Panc1 (cell line): ENCODE data around the gene SGIP1.

Source experiments
- POLR2AphosphoS5 ChIP-seq: IDR thresholded peaks from 2 replicates; pipeline ENCODE4 v1.6.1; 2012; ENCODE audit warnings: mild to moderate bottlenecking, low read depth, low read length, moderate library complexity
- REST ChIP-seq, 2 experiments: IDR thresholded peaks; 2 replicates each; pipeline ENCODE4 v1.6.1; 2011 to 2012; ENCODE audit warnings: low read depth in 2 of 2, control low read depth in 1 of 2, low read length in 1 of 2, mild to moderate bottlenecking in 1 of 2, moderate library complexity in 1 of 2; ENCODE audit not compliant: insufficient read depth in 1 of 2
- TCF7L2 ChIP-seq: IDR thresholded peaks from 2 replicates; pipeline ENCODE4 v1.6.1; 2011; ENCODE audit warnings: mild to moderate bottlenecking, low read depth, low read length, inconsistent platforms
- TF ChIP-seq, protein P1 (sequence below): fragments of 450-650 bp; IDR thresholded peaks from 2 replicates; pipeline ENCODE4 v1.5.1; 2017; ENCODE audit warnings: mild to moderate bottlenecking

DNA sequence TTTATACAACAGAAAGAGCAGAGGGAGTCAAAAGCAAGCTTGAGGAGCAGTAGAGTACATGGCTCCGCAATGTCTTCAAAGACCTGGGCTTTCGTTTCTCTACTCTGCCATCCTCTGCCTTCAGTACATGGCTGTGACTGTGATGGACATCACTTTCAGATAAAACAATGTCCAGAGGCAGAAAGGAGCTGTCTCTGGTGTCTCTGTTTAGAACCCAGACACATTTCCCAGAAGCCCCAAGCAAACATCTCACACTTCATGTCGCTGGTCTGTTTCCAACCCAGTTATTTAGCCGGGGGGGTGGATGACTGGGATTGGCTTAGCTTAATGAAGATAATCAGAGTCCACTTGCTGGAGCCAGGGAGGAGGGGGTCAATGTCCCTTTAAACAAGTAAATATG lies 25.6 kb downstream of the SGIP1 start:
- TF ChIP-seq, protein P1, sequence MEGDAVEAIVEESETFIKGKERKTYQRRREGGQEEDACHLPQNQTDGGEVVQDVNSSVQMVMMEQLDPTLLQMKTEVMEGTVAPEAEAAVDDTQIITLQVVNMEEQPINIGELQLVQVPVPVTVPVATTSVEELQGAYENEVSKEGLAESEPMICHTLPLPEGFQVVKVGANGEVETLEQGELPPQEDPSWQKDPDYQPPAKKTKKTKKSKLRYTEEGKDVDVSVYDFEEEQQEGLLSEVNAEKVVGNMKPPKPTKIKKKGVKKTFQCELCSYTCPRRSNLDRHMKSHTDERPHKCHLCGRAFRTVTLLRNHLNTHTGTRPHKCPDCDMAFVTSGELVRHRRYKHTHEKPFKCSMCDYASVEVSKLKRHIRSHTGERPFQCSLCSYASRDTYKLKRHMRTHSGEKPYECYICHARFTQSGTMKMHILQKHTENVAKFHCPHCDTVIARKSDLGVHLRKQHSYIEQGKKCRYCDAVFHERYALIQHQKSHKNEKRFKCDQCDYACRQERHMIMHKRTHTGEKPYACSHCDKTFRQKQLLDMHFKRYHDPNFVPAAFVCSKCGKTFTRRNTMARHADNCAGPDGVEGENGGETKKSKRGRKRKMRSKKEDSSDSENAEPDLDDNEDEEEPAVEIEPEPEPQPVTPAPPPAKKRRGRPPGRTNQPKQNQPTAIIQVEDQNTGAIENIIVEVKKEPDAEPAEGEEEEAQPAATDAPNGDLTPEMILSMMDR, result no peak
- TF ChIP-seq REST (IDR thresholded peaks at IDR 0.05; ENCODE audit: insufficient read depth in 1 of 2, low read depth in 2 of 2, low read length in 1 of 2) (no peak), POLR2AphosphoS5 (no peak), TCF7L2 (no peak)
